Fibroblast of the aortic adventitia (primary cell): ENCODE data around the gene CFAP61. TPM values are rescaled to one million over a fixed set of nuclear protein-coding genes. Genes with fewer than 3 reads are reported as not detected.

ENCODE experiments used
- DNase-seq: peaks from one replicate; pipeline ENCODE4 v3.0.0-alpha.2; 2010; ENCODE audit warnings: low read depth
- H3K4me3 ChIP-seq: 2 replicates; pipeline ENCODE4 v1.5.1; 2011; ENCODE audit warnings: low read depth, mild to moderate bottlenecking, control low read depth, low read length, moderate library complexity
- total RNA-seq: library from RNA; depleted of rRNA; stranded (reverse); fragments of >200 nt; gene quantifications from 2 replicates; pipeline ENCODE4 v1.2.3, GENCODE V29; 2012; ENCODE audit warnings: low replicate concordance
- TF ChIP-seq, protein P1 (sequence below): IDR thresholded peaks from 2 replicates; pipeline ENCODE4 v1.5.1; 2011; ENCODE audit warnings: mild to moderate bottlenecking, low read length, control low read depth, inconsistent platforms; ENCODE audit not compliant: insufficient read depth

CFAP61 gene
- total RNA-seq, 1 donor, result 0.18 TPM

- H3K4me3 ChIP-seq, result no peak overlapping the region
- peak; percentile 25 for DNase-seq
- TF ChIP-seq, protein P1, sequence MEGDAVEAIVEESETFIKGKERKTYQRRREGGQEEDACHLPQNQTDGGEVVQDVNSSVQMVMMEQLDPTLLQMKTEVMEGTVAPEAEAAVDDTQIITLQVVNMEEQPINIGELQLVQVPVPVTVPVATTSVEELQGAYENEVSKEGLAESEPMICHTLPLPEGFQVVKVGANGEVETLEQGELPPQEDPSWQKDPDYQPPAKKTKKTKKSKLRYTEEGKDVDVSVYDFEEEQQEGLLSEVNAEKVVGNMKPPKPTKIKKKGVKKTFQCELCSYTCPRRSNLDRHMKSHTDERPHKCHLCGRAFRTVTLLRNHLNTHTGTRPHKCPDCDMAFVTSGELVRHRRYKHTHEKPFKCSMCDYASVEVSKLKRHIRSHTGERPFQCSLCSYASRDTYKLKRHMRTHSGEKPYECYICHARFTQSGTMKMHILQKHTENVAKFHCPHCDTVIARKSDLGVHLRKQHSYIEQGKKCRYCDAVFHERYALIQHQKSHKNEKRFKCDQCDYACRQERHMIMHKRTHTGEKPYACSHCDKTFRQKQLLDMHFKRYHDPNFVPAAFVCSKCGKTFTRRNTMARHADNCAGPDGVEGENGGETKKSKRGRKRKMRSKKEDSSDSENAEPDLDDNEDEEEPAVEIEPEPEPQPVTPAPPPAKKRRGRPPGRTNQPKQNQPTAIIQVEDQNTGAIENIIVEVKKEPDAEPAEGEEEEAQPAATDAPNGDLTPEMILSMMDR, result no peak
Observed at GRCh38 chr20:20010639-20011500, 41.5 kb upstream of the CFAP61 start.

DNA sequence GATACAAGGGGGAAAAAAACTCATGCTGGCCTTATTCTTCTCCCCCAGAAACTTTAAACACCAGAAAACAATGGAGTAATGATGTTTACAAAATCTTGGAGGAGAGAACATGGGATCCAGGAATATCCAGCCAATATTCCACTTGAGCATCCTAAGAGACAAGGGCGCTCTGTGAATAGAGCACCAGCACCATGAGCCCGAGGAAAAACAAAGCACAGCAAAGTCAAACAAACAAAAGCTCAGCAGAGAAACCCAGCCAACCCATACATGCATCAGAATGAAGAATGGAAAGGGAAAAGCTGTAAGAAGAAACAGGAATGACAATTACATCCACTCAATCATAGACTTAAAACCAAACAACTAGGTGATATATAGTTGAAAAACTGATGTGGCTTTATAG is 39.8 kb upstream of the CFAP61 start:
- H3K4me3 ChIP-seq, result no peak overlapping the region
- DNase-seq, result no peak
- TF ChIP-seq, protein P1, result no peak

DNA sequence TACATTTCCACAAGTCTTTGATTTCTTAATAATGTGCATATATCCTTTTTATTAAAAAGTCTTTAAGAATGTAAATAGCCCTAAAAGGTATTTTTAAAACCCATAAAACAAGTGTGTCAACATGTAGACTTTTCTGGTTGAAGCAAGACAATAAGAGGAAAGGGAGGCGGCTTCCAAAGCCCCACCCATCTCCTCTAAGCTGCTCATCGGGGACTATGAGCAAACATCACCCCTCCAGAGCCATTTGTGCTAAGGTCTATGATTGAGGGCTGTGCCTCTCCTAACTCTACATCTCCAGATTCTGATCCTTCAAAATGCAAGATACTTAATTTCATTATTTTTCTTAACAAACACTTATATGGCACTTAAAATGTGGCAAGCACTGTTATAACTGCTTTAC is 37.7 kb upstream of the CFAP61 start:
- no peak for DNase-seq

DNA sequence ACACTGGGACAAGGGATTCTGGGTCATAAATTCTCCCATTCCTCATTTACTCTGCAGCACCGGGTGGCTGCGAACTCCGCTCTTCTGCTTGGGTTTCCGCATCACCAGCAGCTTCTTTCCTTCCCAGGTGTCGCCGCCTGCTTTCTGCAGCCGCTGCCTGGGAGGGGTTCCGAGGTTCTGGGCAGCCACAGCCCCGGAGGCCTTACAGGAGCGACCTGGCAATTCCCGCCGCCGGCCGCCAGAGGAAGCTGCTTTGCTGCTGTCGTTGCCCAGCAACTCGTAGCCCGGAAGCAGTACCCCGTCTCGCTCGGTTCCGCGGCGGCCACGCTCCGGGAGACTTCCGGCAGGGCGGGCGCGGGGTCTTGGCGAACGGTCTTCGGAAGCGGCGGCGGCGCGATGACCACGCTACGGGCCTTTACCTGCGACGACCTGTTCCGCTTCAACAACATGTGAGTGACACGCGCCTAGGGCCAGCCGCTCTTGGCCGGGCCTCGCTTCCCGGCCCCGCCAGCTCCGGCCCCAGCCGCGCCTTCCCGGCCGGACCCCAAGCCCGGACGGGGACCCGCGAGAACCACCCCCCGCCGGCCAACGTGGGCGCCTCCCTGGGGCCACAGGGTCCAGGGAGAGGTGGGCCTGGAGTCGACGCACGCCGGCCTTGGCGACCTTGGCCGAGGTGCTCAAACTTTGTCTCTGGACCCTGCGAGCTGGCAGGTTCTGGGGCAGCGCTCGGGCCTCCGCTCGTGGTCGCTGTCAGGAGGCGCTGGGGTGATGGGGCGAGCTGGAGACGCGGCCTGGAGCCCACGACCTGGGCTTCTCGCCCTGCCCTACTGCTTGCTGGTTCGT is 35.1 kb upstream of the CFAP61 start, which contains the start of gene NAA20:
Gene NAA20, plus strand, starts transcription at position 362 of the 843 bp plus-strand sequence. Its CDS starts 35 bp downstream, at position 397.
- DNase-seq, result peak; percentile 90
- TF ChIP-seq, protein P1, result peak; percentile 89
- H3K4me3 ChIP-seq, result peak within 1 kb of the TSS; percentile 92

More for the DNA sequence above, 37.7 kb upstream of the CFAP61 start:
- H3K4me3 ChIP-seq, result no peak overlapping the region
- TF ChIP-seq, protein P1, result no peak

DNA sequence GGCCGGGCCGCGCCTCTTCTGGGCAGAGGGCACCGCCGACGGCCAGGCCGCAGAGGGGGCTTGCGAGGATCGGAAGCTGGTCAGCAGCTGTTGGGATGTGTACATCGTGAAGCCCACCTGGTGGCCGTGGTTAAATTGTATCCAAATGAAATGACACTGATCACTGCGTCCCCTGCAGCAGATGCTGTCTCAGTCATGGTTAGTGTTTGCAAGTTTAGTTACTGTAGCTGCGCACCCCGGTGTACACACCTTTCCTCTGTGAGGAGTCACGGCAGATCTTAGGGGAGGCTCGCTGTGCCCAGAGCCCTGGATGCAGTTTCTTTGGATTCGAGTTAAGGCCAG is 34.5 kb upstream of the CFAP61 start:
- no peak for DNase-seq
- TF ChIP-seq, protein P1, result no peak
- peak overlapping the region; percentile 92 for H3K4me3 ChIP-seq

- peak overlapping the region; percentile 92 for H3K4me3 ChIP-seq
- TF ChIP-seq, protein P1, result no peak
- DNase-seq, result no peak
Observed at GRCh38 chr20:20018366-20018765, 34.0 kb upstream of the CFAP61 start.
